Measurements from ENCODE around the gene MAP3K2. TPM values are rescaled to one million over a fixed set of nuclear protein-coding genes. Genes with fewer than 3 reads are reported as not detected.

The MAP3K2 gene
- polyA plus RNA-seq, 1 donor from 2014 or later, result 37.0 TPM

- H3K27me3 ChIP-seq (ENCODE audit: insufficient read depth, low read depth, low read length), result no peaks in the 10 kb centered on the region
- H3F3A ChIP-seq (ENCODE audit: insufficient read depth, low read length, poor library complexity, severe bottlenecking), result no peaks in the 10 kb centered on the region
- H4K20me1 ChIP-seq (ENCODE audit: insufficient read depth), result no peaks in the 10 kb centered on the region
- no peaks in the 10 kb centered on the region for H3K9me2 ChIP-seq (ENCODE audit: insufficient read depth, low read length)
- no peaks in the 10 kb centered on the region for H3K36me3 ChIP-seq (ENCODE audit: insufficient read depth, low read length)
- H3K79me2 ChIP-seq (replicated peaks; ENCODE audit: insufficient read depth, low read length), result no peaks in the 10 kb centered on the region
- no peak overlapping the region for H3K4me2 ChIP-seq (ENCODE audit: low read length)
- no peak overlapping the region for H2AFZ ChIP-seq (ENCODE audit: low read depth, low read length)
- H3K4me3 ChIP-seq (ENCODE audit: low read length), result no peak overlapping the region
- no peaks in the 10 kb centered on the region for H3K9me3 ChIP-seq (ENCODE audit: low read length)
- H3K27ac ChIP-seq (ENCODE audit: low read length), result no peak overlapping the region
- no peak for TF ChIP-seq RAD21 (conservative IDR thresholded peaks at IDR 0.05)
- no peak for TF ChIP-seq EZH2 (IDR thresholded peaks at IDR 0.05; ENCODE audit: borderline replicate concordance, insufficient read depth, low read length, poor library complexity, severe bottlenecking)
- TF ChIP-seq SMC3 (conservative IDR thresholded peaks at IDR 0.05; ENCODE audit: poor library complexity), result no peak
- no peak for TF ChIP-seq TAF1 (IDR thresholded peaks at IDR 0.05; ENCODE audit: low read depth)
- TF ChIP-seq MXI1 (conservative IDR thresholded peaks at IDR 0.05; ENCODE audit: poor library complexity, severe bottlenecking), result no peak
- no peak for TF ChIP-seq EP300 (conservative IDR thresholded peaks at IDR 0.05; ENCODE audit: poor library complexity, severe bottlenecking)
- no peak for TF ChIP-seq REST (IDR thresholded peaks at IDR 0.05; ENCODE audit: borderline replicate concordance)
- no peak for TF ChIP-seq POLR2AphosphoS5 (IDR thresholded peaks at IDR 0.05)
- TF ChIP-seq, protein P1, sequence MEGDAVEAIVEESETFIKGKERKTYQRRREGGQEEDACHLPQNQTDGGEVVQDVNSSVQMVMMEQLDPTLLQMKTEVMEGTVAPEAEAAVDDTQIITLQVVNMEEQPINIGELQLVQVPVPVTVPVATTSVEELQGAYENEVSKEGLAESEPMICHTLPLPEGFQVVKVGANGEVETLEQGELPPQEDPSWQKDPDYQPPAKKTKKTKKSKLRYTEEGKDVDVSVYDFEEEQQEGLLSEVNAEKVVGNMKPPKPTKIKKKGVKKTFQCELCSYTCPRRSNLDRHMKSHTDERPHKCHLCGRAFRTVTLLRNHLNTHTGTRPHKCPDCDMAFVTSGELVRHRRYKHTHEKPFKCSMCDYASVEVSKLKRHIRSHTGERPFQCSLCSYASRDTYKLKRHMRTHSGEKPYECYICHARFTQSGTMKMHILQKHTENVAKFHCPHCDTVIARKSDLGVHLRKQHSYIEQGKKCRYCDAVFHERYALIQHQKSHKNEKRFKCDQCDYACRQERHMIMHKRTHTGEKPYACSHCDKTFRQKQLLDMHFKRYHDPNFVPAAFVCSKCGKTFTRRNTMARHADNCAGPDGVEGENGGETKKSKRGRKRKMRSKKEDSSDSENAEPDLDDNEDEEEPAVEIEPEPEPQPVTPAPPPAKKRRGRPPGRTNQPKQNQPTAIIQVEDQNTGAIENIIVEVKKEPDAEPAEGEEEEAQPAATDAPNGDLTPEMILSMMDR (IDR thresholded peaks at IDR 0.05; ENCODE audit: poor library complexity, severe bottlenecking), result no peak
- no peak overlapping the region for H3K9ac ChIP-seq (ENCODE audit: low read length)
Measured at GRCh38 chr2:127326289-127326945, 61.4 kb downstream of the MAP3K2 start.

GRCh38 chr2:127324635-127325034 lies 63.1 kb downstream of the MAP3K2 start:
- H3F3A ChIP-seq (ENCODE audit: insufficient read depth, low read length, poor library complexity, severe bottlenecking), result no peaks in the 10 kb centered on the region
- no peak overlapping the region for H3K27ac ChIP-seq (ENCODE audit: low read length)
- no peaks in the 10 kb centered on the region for H3K9me3 ChIP-seq (ENCODE audit: low read length)
- no peaks in the 10 kb centered on the region for H3K36me3 ChIP-seq (ENCODE audit: insufficient read depth, low read length)
- no peak overlapping the region for H3K9ac ChIP-seq (ENCODE audit: low read length)
- no peaks in the 10 kb centered on the region for H4K20me1 ChIP-seq (ENCODE audit: insufficient read depth)
- H3K79me2 ChIP-seq (replicated peaks; ENCODE audit: insufficient read depth, low read length), result no peaks in the 10 kb centered on the region
- no peaks in the 10 kb centered on the region for H3K27me3 ChIP-seq (ENCODE audit: insufficient read depth, low read depth, low read length)
- no peak for TF ChIP-seq MXI1 (conservative IDR thresholded peaks at IDR 0.05; ENCODE audit: poor library complexity, severe bottlenecking)
- TF ChIP-seq, protein P1 (IDR thresholded peaks at IDR 0.05; ENCODE audit: poor library complexity, severe bottlenecking), result peak; percentile 72
- TF ChIP-seq TAF1 (IDR thresholded peaks at IDR 0.05; ENCODE audit: low read depth), result no peak
- peak; percentile 70 for TF ChIP-seq RAD21 (conservative IDR thresholded peaks at IDR 0.05)
- no peak for TF ChIP-seq REST (IDR thresholded peaks at IDR 0.05; ENCODE audit: borderline replicate concordance)
- TF ChIP-seq EP300 (conservative IDR thresholded peaks at IDR 0.05; ENCODE audit: poor library complexity, severe bottlenecking), result no peak
- no peak for TF ChIP-seq EZH2 (IDR thresholded peaks at IDR 0.05; ENCODE audit: borderline replicate concordance, insufficient read depth, low read length, poor library complexity, severe bottlenecking)
- TF ChIP-seq SMC3 (conservative IDR thresholded peaks at IDR 0.05; ENCODE audit: poor library complexity), result peak; percentile 81
- H3K9me2 ChIP-seq (ENCODE audit: insufficient read depth, low read length), result no peaks in the 10 kb centered on the region
- H3K4me2 ChIP-seq (ENCODE audit: low read length), result no peak overlapping the region
- H2AFZ ChIP-seq (ENCODE audit: low read depth, low read length), result no peak overlapping the region
- no peak overlapping the region for H3K4me3 ChIP-seq (ENCODE audit: low read length)
